Lower lobe of right lung (tissue), 2 donors: Measurements from ENCODE around the gene ZNF280D. TPM values are rescaled to one million over a fixed set of nuclear protein-coding genes. Genes with fewer than 3 reads are reported as not detected.

Source experiments
- ATAC-seq, 2 donors: fragments of 200-7000 bp; cut with Tn5 transposase; one replicate each; pipeline ENCODE4 v1.9.1; 2020 to 2022; ENCODE audit warnings: mild to moderate bottlenecking in 2 of 2, moderate library complexity in 2 of 2
- DNase-seq: peaks from one replicate; pipeline ENCODE4 v3.0.0-alpha.2; 2020
- H3K27ac ChIP-seq: fragments of 200-600 bp; one replicate; pipeline ENCODE4 v1.8.0; 2022
- H3K27me3 ChIP-seq: fragments of 200-600 bp; one replicate; pipeline ENCODE4 v1.8.0; 2022; ENCODE audit warnings: low read depth
- H3K36me3 ChIP-seq: fragments of 200-600 bp; one replicate; pipeline ENCODE4 v1.8.0; 2022; ENCODE audit warnings: mild to moderate bottlenecking
- H3K4me1 ChIP-seq: fragments of 200-600 bp; one replicate; pipeline ENCODE4 v1.8.0; 2022
- H3K4me3 ChIP-seq: fragments of 200-600 bp; one replicate; pipeline ENCODE4 v1.8.0; 2022; ENCODE audit warnings: mild to moderate bottlenecking
- H3K9me3 ChIP-seq: fragments of 200-600 bp; one replicate; pipeline ENCODE4 v1.8.0; 2022
- CTCF ChIP-seq: fragments of 200-600 bp; IDR thresholded peaks from one replicate; pipeline ENCODE4 v1.8.0; 2022; ENCODE audit warnings: antibody characterized with exemption, mild to moderate bottlenecking
- intact Hi-C: fragments of 100-400 bp; cut with DNase I; formaldehyde crosslinking; loops from one replicate; pipeline ENCODE4 v1.11.0; 2022
- total RNA-seq: library from RNA; stranded (reverse); fragmentation: NEBNext Ultra II Directional; extraction: Animal tissue kit (Norgen Biotek cat#: 25700); gene quantifications from one replicate; pipeline ENCODE4 v1.2.1, GENCODE V29; 2021
- donor health status: DM: no; HTN: yes; CAD: no; lungs with severe emphysema.

ZNF280D gene
- total RNA-seq, 1 donor from 2014 or later = 57.1 TPM

- no peak for TF ChIP-seq CTCF
- Histone ChIP-seq H3K9me3 (no peaks in the 10 kb centered on the region), H3K27me3 (no peaks in the 10 kb centered on the region), H3K36me3 (no peaks in the 10 kb centered on the region), H3K27ac (peak overlapping the region; percentile 97), H3K4me3 (peak overlapping the region; percentile 67), H3K4me1 (peaks cover 43% of the 10 kb centered on the region)
- DNase-seq (no peak), ATAC-seq (no peak)
- intact Hi-C loops = no loop called here
These were observed 498 bp downstream of the ZNF280D start for GRCh38 chr15:56732886-56733135.

GRCh38 chr15:56732135-56732885, 999 bp downstream of the ZNF280D start:
- intact Hi-C loops = no loop called here
- no peak for TF ChIP-seq CTCF
- peak overlapping the region; percentile 67 for H3K4me3 ChIP-seq
- peaks cover 43% of the 10 kb centered on the region for H3K4me1 ChIP-seq
- ATAC-seq (peak in 1 of 2 donors; percentile 6), DNase-seq (no peak)
- peak overlapping the region; percentile 97 for H3K27ac ChIP-seq
- H3K36me3 ChIP-seq = no peaks in the 10 kb centered on the region
- no peaks in the 10 kb centered on the region for H3K9me3 ChIP-seq
- no peaks in the 10 kb centered on the region for H3K27me3 ChIP-seq

GRCh38 chr15:56731548-56731947, 1.8 kb downstream of the ZNF280D start:
- H3K4me1 ChIP-seq = peaks cover 47% of the 10 kb centered on the region
- H3K27ac ChIP-seq = peak overlapping the region; percentile 97
- DNase-seq = no peak
- ATAC-seq = no peak
- peak overlapping the region; percentile 67 for H3K4me3 ChIP-seq
- intact Hi-C loops = no loop called here
- no peaks in the 10 kb centered on the region for H3K9me3 ChIP-seq
- no peaks in the 10 kb centered on the region for H3K36me3 ChIP-seq
- TF ChIP-seq CTCF = no peak
- H3K27me3 ChIP-seq = no peaks in the 10 kb centered on the region

GRCh38 chr15:56729561-56729960, 3.7 kb downstream of the ZNF280D start:
- no peak for DNase-seq
- Histone ChIP-seq H3K4me1 (peaks cover 50% of the 10 kb centered on the region), H3K36me3 (peaks cover 4% of the 10 kb centered on the region), H3K9me3 (no peaks in the 10 kb centered on the region), H3K27ac (no peak overlapping the region), H3K27me3 (no peaks in the 10 kb centered on the region), H3K4me3 (no peak overlapping the region)
- ATAC-seq = no peak
- TF ChIP-seq CTCF = no peak
- intact Hi-C loops = no loop called here

GRCh38 chr15:56725386-56725785, 7.9 kb downstream of the ZNF280D start:
- intact Hi-C loops = no loop called here
- H3K27ac ChIP-seq = no peak overlapping the region
- no peak for TF ChIP-seq CTCF
- no peaks in the 10 kb centered on the region for H3K9me3 ChIP-seq
- no peaks in the 10 kb centered on the region for H3K27me3 ChIP-seq
- peaks cover 4% of the 10 kb centered on the region for H3K36me3 ChIP-seq
- no peak for ATAC-seq
- no peak overlapping the region for H3K4me3 ChIP-seq
- H3K4me1 ChIP-seq = peaks cover 26% of the 10 kb centered on the region
- no peak for DNase-seq
